Measurements from ENCODE around the gene NOL7.

NOL7 gene

GRCh38 chr6:13614926-13615791, at the start of gene NOL7:
TSS of gene NOL7 (plus strand) at chr6:13615335. CDS start at chr6:13615359, 24 bp downstream.
- DNase-seq: peak; percentile 72

- no peak for DNase-seq
These were observed 49.2 kb upstream of the NOL7 start for GRCh38 chr6:13565921-13566320.

GRCh38 chr6:13566500-13566899, 48.6 kb upstream of the NOL7 start:
- no peak for DNase-seq

GRCh38 chr6:13568970-13569369, 46.2 kb upstream of the NOL7 start:
- DNase-seq: no peak

GRCh38 chr6:13572240-13572639, 42.9 kb upstream of the NOL7 start:
- no peak for DNase-seq

GRCh38 chr6:13572951-13573654, 42.0 kb upstream of the NOL7 start:
- DNase-seq: no peak

GRCh38 chr6:13573669-13574110, 41.4 kb upstream of the NOL7 start:
- DNase-seq: no peak

- DNase-seq: peak; percentile 92
These were observed 41.0 kb upstream of the NOL7 start for GRCh38 chr6:13574149-13574570.

- peak; percentile 59 for DNase-seq
These were observed 40.4 kb upstream of the NOL7 start, which contains the start of gene SIRT5 for GRCh38 chr6:13574571-13575376. TSS of gene SIRT5 (plus strand) at chr6:13574601. CDS start at chr6:13584111, 9,510 bp downstream.

GRCh38 chr6:13575377-13575775, 39.8 kb upstream of the NOL7 start:
- no peak for DNase-seq

- DNase-seq: no peak
These were observed 39.1 kb upstream of the NOL7 start for GRCh38 chr6:13576017-13576416.

- no peak for DNase-seq
These were observed 37.2 kb upstream of the NOL7 start for GRCh38 chr6:13577926-13578325.

- DNase-seq: no peak
These were observed 35.2 kb upstream of the NOL7 start for GRCh38 chr6:13579911-13580310.

GRCh38 chr6:13581700-13582229, 33.4 kb upstream of the NOL7 start:
- DNase-seq: no peak

- DNase-seq: no peak
These were observed 28.3 kb upstream of the NOL7 start for GRCh38 chr6:13586603-13587542.

GRCh38 chr6:13589801-13590200, 25.3 kb upstream of the NOL7 start:
- DNase-seq: no peak

GRCh38 chr6:13590574-13591153, 24.5 kb upstream of the NOL7 start:
- DNase-seq: no peak

GRCh38 chr6:13591205-13591921, 23.8 kb upstream of the NOL7 start:
- no peak for DNase-seq

- DNase-seq: no peak
These were observed 22.0 kb upstream of the NOL7 start for GRCh38 chr6:13593103-13593502.

- no peak for DNase-seq
These were observed 21.4 kb upstream of the NOL7 start for GRCh38 chr6:13593720-13594119.

- DNase-seq: no peak
These were observed 18.1 kb upstream of the NOL7 start for GRCh38 chr6:13597073-13597472.
